NCI-H1105 (cell line): Measurements from ENCODE around the gene CENPU.

Experiments
- DNase-seq: peaks from one replicate; lab custom pipeline; 2025; lab: John Stamatoyannopoulos, UW

CENPU gene

GRCh38 chr4:184706453-184706852 lies 27.4 kb downstream of the CENPU start:
- DNase-seq = no peak

DNA sequence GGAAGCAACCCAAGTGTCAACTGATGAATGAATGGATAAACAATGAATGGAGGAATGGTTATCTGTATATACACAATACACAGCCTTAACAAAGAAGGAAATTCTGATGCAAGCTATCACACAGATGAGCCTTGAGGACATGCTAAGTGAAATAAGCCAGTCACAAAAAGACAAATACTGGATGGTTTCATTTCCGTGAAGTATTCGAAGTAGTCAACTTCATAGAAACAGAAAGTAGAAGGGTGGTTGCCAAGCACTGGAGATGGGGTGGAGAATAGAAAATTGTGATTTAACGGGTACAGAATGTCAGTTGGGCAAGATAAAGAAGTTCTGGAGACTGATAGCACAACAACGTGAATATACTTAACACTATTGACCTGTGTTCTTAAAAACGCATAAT lies 28.2 kb downstream of the CENPU start:
- no peak for DNase-seq

DNA sequence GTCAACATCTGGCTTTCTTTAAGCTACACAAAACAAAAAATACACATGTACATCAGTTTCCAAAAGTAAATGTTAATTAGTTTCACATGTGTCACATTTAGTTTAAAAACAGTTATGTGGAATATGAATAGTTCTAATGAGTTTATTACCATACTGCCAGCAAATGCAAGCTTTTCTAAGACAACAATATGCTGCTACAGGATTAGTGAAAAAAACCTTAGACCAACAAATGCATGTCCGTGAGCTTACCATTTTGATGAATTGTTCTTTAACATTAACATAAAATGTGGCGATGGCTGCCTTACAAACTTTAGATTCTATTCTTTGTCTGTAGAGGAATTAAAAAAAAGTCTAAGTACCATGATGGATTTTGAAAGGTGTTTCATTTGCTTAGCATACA lies 31.8 kb downstream of the CENPU start:
- DNase-seq = no peak

DNA sequence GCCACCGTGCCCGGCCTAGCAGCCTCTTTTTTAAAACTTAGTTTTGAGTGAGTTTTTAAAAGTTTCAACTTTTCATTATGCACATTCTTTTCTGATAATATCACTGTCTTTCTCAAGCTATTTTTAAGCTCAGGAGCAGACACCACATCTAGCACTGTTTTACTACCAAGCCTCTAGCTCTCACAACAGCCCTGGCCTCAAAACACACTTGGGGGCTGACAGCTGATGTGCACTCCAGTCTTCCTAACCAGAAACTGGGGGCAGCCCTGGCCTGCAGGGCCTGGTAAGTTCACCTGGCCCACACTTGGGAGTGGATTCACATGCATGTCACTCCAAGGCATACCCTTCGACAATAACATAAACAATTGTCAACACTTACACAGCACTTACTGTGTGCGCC lies 34.0 kb downstream of the CENPU start:
- DNase-seq = no peak

DNA sequence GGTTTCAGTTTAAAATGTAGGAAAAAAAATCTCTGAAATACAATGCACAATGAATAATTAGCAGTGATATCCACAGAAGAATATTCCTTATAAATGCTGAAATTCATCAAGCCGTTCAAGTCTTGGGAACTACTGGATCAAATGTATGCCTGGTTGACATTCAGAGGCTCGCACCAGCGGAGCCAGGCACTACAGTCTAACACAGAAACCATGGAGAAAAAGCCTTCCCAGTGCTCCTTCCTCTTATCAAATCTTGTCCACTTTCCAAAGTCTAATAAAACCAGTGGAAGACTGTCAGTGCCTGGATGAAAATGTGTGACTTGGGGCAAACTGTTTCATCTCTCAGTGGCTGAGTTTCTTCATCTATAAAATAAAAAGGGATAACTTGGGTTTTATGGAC lies 35.9 kb downstream of the CENPU start:
- no peak for DNase-seq

GRCh38 chr4:184695178-184695896 lies 38.6 kb downstream of the CENPU start:
- no peak for DNase-seq

DNA sequence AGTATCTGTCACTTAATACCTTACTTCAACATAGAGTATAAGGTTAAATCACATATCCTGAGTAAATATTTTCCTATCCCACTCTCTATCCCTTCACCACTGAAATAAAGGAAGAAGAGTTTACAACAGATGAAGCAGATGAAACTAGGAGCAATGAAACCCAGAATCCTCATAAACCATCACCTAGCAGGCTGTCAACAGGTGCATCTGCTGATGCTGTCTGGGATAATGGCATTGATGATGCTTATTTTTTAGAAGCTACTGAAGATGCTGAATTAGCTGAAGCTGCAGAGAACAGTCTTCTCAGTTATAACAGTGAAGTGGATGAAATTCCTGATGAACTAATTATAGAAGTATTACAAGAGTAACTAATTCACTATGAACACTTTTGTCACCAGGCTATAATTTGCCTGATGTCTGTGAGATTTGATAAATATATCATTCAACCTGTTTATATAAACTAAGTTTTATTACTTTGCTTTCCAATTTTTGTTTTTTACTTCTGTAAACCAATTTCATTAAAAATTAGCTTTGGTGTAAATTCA lies 39.4 kb downstream of the CENPU start:
- no peak for DNase-seq

GRCh38 chr4:184693056-184693455 lies 40.8 kb downstream of the CENPU start:
- no peak for DNase-seq

DNA sequence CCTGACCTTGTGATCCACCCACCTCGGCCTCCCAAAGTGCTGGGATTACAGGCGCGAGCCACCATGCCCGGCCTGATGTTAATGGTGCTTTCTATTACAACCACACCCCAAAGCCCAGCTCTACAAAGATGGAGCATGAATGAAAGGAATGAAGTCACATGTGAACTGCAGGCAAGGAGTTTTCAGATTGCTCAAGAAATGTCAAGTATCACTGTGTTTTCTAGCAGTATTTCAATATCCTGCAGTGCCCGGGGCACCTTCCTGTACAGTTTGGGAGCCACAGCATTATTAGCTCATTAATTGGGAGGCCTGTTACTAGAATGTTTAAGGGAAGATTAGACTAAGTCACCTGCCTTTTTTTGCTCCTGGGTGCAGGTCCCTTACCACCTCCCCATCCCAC lies 44.2 kb downstream of the CENPU start:
- DNase-seq = no peak

GRCh38 chr4:184688447-184688846 lies 45.4 kb downstream of the CENPU start:
- no peak for DNase-seq

DNA sequence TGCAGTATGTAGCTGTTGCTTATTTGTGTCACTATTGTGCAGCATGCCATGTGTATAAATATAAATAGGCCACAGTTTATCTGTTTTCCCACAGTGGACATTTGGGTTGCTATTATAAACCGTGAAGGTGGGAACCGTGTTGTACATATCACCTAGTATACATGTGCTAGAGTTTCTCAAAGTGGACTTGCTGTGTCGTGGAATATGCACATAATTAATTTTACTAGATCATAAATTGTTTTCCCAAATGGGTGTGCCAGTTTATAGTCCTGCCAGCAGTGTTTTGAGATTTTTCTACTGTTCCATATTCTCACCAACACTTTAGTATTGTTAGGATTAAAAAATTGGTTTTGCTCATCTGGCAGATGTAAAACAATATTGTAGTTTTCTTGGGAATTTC lies 45.9 kb downstream of the CENPU start:
- no peak for DNase-seq

DNA sequence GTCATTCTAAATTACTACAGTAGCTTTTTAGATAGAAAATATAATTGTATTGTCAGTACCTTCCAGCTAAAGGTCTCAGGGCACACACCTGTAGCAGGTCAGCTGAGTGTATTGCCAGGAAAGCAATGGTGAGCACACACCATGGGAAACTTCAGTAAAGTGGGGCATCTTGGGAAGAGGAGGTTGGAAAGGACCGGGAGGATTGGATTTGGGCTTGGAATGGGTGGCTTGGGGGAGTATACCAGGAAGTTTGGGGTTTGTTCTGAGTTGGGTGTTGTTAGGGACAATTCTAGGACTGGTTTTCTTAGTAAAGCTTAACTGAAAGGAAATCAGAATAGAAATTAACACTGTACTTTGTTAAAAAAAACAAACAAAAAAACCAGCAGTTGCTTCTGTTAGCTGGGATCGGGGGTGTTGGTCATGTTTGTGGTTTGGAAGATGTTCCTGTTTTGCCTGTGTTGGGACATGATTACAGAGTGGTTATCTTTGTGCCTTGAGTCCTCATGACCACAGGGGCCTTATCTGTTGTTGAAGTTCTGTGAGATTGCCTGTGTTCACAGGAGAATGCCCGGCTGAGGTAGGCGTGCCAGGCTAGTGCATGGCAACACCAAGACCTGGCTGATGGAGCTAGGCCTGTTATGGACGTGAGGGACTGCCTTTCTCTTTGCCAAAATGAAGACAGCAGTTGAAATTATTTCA lies 49.3 kb downstream of the CENPU start:
- no peak for DNase-seq

GRCh38 chr4:184681916-184682315 lies 52.0 kb downstream of the CENPU start:
- no peak for DNase-seq

GRCh38 chr4:184680698-184681097 lies 53.2 kb downstream of the CENPU start:
- DNase-seq = no peak

DNA sequence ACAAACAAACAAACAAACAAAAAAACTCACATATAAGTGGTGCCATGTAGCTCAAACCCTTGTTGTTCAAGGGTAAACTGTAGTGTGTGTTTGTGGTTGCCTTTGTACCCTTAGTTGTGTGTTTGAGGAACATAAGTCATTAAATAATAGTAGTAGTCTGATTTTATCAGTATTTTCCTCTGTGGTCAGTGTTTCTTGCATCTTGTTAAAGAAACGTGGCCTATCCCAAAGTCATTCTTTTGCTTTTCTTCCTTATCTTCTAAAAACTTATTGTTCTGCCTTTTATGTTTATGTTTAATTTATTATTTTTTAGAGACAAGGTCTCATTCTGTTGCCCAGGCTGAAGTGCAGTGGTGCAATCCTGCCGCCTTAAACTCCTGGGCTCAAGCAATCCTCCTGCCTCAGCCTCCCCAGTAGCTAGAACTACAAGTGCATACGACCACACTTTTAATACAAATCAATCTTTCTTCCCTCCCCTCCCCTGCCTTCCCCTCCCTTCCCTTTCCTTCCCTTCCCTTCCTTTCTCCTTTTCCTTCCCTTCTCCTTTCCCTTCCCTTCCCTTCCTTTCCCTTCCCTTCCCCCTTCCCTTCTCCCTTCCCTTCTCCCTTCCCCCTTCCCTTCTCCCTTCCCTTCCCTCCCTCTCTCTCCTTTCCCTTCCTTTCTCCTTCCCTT lies 57.9 kb downstream of the CENPU start:
- DNase-seq = no peak

DNA sequence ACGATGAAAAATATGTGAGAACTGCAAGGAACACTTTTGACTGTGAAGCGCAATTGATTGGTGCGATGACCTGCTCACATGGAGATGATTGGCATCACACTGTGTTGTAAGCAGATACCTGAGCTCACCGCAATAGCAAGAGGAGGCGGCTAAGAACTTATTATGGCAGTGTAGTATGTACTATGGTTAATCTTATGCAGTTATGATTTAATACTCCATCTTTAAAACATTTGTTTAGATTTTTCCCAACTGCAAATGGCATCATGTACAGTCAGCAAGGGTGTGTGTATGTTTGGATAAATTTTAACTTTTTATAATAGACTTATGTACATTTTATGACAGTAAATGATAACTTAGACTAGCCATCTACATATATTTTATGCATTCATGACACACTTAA lies 58.9 kb downstream of the CENPU start:
- DNase-seq = no peak

DNA sequence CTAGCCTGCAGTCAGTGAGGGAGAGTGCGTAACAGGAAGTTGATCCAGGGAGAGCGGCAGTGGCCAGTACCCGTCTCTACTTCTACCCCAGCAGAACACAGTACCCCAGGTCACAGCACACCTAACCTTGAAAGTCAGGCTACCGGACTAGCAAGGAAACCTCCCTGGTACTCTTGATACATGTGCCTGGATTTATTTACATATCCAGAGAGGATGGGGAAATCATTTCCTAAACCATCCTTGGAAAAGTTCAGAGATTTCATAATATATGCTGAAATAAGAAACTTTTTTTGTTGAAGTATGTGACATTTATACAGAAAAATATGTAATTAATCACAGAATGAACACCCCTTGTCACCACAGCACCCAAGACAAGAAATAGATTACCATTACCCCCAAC lies 59.9 kb downstream of the CENPU start:
- DNase-seq = no peak

DNA sequence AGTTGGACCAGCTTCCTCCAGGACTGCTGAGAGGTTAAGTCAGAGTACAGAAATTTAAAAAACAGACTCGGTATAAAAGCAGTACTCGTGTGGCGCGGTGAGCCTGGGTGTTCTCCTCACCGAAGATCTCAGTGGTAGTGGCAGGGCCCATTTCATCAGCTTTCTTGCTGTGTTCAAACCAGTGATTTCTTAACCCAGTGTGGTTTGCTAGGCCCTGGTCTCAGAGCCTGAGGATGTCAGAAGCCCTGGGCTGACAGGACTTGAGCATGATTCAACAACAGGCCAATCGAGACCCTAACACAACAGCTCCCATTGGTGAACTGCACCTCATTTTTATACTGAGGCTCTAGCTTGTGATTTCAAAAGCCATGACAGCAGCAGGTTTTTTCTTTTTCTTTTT lies 61.2 kb downstream of the CENPU start:
- DNase-seq = no peak

- no peak for DNase-seq
Measured at GRCh38 chr4:184671101-184671500, 62.8 kb downstream of the CENPU start.

- no peak for DNase-seq
Measured at GRCh38 chr4:184669251-184669650, 64.6 kb downstream of the CENPU start.

DNA sequence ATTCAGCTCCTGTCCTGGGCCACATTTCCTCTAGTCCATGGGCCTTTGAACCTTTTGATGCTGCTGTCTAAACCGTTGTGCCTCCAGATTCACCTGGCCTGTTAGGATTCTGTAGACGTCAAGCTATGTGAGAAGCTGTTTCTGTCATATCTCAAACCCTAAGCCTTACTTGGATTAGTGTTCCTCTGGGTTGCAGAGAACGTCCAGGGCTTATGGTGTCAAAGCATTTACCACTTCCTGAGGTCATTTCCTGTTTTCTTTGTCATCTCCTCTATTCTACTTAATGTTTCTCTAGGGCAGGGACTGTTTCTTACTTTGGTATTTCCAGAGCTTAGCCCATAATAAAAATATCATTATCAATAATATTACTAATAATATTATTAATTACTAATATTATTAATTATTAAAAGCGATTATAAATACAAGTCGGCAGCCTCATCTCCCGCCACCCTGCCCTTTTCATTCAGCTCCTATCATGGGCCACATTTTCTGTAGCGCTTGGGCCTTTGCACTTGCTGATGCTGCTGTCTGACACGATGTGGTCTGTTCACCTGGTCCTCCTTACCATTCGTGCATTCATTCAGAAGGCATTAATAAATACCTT lies 65.3 kb downstream of the CENPU start:
- no peak for DNase-seq

- no peak for DNase-seq
Measured at GRCh38 chr4:184668096-184668495, 65.8 kb downstream of the CENPU start.

DNA sequence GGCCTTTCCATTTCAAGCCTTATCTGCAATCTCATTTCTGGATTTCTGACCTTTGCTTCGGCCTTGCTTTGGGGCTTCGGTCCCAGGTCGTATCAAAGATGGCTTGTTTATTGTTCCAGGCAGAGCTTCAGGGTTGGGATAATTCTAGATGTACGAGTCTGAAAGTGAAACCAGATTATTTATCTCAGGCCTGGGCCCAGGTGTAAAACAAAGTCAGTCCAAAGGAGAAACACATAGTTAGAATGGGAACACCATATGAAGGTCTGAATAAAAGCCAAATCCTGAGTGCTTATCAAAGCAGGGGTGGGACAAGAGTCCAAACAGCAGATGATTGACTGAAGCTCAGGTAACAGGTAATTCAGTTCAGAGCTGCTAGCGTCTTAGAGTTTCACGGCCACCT lies 67.2 kb downstream of the CENPU start:
- DNase-seq = no peak
